C1 segment of cervical spinal cord (tissue), 14 donors: ENCODE results near the gene ALDH16A1.
"Not testable (repeated sequence)": the region's sequence is repeated elsewhere in the genome, so short reads cannot be mapped to it uniquely, and the experiment has no call there.

ENCODE experiments used
- DNase-seq, 14 donors: peaks; one replicate each; lab custom pipeline; 2025; lab: John Stamatoyannopoulos, UW

ALDH16A1 gene

DNA sequence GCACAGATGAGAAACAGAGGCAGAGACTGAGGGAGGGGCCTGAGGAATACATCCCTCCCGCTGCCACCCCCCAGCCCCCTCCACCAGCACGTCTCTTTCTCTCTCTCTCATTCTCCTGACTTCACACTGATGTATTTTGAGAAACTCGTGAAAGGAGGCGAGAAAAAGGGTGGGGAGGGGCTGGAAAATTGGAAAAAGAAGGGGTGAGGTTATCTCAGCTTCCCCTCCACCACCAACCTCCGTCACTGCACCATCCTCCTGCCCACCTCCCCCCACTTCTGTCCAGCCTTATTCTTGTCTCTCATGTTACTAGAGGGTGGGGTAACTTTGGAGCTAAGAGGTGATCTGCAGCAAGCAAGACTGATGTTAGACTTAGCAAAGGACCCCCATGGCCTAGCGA, 13.2 kb upstream of the ALDH16A1 start:
- no peak for DNase-seq

DNA sequence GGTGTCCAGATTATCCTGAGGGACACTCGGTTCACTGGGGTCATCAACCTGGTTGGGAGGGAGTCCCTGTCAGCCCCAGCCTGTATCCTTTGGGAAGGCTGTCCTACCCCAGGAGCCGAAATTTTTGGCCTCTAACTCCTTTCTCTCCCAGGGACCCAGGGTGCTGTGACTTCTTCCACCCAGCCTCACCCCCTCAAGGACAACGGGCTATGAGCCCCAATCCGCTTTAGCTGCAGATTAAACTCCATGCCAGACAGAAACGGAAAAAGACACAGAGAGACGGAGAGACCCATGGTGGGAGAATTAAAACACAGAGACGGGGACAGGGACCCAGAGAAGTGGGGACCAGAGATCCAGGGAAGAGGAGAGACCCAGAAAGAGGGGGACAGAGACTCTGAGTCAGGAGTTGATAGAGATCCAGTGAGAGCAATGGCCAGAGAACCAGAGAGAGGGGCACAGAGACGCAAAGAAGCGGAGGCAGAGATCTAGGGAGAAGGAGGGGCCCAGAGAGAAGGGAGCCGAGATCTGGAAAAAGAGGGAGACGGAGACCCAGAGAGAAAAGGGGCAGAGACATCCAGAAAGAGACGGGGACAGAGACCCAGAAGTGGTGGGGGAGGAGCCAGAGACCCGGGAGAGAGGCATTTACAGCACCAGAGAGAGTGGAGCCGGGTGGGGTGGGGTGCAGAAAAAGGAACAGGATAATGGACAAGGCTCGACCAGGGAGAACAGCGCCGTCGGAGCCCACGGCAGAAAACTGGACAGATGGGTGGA, 12.4 kb upstream of the ALDH16A1 start:
- no peak for DNase-seq

- peak in 2 of 14 donors; percentile 18 to 80 for DNase-seq
These were observed 11.6 kb upstream of the ALDH16A1 start, which contains the start of gene SLC17A7 for GRCh38 chr19:49441210-49441959. TSS of gene SLC17A7 (minus strand) at chr19:49441527. CDS start at chr19:49441379, 148 bp downstream.

DNA sequence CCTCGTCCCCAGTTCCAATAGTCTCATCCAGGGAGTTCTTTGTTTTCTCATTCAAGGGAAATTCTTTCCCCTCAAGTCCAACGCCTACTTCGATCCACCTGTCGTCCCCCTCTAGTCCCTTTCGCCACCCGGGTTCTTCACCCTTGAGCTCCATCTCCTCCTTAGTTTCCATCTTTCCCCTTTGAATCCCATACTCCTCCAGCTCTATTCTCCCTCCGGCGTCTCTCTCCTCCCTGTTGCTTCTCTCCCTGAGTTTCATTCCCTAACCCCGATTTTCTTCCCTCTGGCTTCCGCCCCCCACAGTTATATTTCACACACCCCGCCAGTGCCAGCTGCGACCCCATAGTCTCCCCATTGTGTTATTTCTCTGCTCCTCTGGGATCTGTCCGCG, 11.1 kb upstream of the ALDH16A1 start:
- peak in 1 of 14 donors; percentile 51 for DNase-seq

DNA sequence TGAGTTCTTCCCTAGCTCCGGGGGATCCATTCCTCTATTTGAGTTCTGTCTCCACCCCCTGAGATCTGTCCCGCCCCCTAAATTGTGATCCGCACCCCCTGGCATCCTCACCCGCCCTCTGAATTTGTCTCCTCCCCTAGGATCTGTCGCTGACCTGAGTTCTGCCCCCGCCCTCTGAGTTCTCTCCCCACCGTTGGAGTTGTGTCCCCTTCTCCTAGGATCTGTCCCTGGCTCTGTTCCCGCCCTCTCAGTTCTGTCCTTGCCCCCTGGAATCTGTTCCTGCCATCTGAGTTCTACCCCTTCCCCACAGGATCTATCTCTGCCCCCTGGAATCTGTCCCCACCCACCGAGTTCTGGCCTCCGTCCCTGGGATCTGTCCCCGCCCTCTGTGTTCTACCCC, 10.7 kb upstream of the ALDH16A1 start:
- peak in 2 of 14 donors; percentile 26 to 80 for DNase-seq

DNA sequence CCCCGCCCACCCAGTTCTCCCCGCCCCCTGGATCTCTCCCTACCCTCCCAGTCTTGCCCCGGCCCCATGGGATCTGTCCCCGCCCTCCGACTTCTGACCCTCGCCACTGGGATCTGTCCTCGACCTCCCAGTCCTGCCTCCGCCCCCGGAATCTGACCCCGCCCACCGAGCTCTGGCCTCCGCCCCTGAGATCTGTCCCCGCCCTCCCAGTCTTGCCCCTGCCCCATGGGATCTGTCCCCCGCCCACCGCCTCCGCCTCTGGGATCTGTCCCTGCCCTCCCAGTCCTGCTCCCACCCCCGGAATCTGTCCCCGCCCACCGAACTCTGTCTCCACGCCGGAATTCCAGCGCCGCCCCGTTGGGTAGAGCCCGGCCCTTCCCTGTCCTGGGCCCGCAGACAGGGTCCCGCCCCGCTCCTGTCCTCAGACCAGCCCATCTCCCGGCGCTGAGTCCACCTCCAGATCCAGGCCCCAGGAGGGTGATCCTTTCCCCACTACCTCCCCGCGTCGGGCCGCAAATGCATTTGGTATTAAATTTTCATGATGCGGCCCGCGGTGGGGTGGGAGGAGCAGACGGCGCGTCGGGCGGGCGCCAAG, 10.2 kb upstream of the ALDH16A1 start:
- peak in 7 of 14 donors; percentile 3 to 85 (median 33) for DNase-seq

DNA sequence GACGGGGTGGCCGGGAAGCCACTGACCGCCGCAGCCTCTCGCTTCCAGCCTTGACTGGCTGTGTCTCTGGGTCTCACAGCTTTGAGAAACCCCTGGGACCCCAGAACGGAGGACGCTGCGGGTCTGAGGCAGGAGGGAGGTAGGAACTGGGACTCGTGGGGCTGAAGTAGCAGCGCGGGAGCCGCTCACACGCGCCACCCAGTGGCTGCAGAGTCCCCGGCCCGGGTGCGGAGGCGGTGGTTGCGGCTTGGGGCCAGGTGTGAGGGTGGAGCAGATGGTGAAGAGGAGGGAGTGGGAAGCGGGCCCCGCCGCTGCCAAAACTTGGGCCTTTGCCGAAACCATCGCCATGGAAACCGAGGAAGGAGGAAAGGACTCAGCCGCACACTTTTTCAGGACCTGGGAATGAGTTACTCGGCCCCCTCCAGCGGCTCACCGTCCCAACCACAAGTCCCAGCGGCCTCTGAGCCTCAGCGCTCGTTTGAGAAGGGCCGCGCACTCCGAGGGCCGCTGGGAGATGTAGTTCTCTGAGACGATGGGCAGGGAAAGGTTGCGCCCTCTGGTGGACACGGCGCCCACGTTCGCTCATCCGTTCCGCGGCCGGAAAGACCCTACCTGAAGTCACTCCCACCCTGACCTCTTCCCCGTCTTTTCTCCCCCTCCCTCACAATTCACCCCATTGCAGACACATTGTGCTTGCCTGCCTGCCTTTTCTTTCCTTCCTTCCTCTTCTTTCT, 9.5 kb upstream of the ALDH16A1 start:
- DNase-seq: peak; percentile 67 to 99 (median 92)

DNA sequence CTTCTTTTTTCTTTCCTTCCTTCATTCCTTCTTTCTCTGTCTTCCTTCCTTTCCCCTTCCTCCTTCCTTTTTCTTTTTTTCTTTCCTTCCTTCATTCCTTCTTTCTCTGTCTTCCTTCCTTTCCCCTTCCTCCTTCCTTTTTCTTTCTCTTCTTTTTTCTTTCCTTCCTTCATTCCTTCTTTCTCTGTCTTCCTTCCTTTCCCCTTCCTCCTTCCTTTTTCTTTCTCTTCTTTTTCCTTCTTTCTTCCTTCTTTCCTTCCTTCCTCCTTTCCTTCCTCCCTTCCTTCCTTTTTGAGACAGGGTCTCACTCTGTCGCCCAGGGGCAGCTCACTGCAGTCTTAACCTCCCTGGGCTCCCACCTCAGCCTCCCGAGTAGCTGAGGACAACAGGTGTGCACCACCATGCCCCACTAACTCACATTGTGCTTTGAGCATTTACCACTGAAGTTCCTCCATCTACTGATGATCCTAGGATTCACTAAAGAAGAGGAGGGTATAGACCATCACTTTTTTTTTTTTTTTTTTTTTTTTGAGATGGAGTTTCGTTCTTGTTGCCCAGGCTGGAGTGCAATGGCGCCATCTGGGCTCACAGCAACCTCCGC, 8.8 kb upstream of the ALDH16A1 start:
- not testable (repeated sequence) for DNase-seq

DNA sequence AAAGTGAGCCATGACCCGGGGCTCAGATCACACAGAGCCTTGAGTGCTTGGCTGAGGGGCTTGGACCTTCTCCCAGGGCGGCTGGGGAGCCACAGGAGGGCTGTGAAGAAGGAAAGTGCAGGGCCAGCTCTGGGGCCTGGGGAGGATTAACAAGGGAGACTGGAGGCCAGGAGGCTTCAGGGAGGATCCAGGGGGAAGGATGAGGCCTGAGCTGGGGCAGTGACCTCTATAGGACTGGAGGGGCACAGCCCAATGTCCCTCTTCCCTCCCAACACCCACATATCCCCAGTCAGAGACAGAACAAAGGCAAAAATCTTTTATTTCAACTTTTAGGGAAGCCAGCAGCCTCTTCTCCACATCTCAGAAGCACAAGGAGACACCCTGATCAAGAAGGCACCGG, 7.0 kb upstream of the ALDH16A1 start:
- DNase-seq: no peak

DNA sequence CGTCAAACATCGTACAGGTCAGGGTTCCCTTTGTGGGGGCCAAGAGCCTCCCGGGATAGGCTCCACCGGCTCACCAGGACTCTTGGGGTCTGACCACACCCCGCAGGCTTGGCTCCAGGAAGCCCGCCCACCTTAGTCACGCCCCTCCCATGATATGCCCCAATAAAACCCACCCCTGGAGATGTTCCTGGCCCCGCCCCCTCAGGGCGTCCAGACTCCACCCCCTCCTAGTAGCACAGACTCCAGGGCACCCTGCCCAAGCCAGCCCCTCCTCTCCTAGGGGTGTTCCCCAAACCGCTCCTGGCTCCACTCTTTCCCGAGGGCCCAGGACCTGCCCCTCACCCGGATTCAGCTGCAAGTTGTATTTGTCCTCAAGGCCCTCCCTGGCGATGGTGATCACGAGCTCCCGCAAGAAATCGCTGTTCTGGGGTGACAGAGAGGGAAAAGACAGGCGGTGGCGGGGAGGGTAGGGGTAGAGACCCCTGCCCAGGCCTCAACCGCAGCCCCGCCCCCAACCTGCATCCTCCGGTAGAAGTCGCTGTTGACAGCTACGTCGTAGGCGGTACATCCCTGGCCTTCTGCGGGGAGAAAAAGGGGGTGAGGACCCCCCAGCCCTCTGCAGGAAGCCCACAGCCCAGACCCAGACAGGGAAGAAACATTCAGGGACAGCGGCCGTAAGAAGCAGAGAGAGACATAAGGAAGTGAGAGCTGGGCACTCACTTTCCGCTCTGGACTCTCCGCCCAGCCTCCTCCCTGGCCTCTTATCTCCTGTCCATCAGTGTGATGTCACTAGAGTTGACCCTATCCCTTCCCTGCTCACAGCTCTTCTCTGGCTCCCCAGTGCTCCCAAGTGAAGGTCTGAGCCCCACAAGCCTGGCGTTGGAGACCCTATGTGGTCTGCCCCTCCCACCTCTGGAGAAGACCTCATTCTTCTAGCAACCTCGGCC, 5.3 kb upstream of the ALDH16A1 start:
- peak in 2 of 14 donors; percentile 8 to 14 for DNase-seq

DNA sequence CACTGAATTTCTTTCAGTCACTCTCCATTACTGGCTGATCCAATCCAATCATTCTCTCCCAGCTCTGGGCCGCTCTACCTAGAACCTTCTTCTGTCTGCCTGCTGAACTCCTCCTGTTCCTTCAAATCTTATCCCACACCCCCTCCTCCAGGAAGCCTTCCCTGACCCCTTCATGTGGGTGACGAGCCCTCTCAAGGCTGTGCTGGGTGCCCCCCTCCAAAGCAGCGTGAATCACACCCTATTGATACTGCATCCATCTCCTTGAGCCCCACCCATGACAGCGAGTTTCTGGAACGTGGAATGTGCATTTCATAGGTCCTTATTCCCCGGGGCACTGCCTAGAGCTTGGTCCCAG, 4.6 kb upstream of the ALDH16A1 start:
- no peak for DNase-seq

DNA sequence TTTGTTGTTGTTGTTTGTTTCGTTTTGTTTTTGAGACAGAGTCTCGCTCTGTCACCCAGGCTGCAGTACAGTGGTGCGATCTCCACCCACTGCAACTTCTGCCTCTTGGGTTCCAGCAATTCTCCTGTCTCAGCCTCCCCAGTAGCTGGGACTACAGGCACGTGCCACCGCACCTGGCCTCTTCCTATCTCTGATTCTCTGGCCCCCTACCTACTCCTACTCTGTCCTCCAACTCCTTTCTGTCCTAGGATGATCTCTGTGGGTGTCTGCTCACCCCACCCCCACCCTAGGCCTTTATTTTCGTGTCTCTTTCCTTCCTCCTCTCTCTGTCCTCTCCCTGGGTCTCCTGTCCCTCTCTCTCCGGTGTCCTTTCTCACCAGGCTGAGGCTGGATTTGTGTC, 2.6 kb upstream of the ALDH16A1 start:
- no peak for DNase-seq

DNA sequence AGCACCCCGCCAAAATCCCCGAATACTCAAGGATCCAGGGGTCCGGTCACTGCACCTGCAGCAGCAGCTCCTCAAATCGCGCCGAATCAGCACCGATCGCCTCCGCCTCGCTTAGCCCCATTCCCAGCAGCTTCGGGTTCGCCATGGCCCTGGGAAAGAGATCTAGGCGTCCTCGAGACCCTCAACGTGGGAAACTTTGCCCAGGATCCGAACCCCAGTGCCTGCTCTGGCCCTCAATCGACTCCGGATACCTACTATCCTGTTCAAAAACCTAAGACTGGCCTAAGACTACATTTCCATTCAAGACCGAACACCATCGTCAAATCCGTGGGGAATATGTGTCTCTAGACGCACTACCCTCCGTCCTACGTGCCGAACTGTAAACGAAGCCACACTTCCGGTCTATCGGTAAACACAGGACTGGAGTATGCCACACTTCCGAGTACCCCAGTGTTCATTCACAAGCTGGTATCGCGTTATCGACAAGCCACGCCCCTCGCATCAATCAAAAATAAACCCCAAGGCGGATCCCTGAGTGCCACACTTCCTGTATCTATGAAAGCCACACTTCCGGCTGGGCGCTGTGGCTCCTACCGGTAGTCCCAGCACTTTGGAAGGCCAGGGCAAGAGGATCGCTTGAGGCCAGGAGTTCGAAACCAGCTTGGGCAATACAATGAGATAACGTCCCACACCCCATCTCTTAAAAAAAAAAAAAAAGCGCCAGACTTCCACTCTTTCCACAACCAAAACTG, 1.4 kb upstream of the ALDH16A1 start, which contains the start of gene PIH1D1:
TSS of gene PIH1D1 (minus strand) at position 385 of the 752 bp plus-strand sequence. CDS start at position 145, 240 bp downstream.
- peak; percentile 35 to 99 (median 88) for DNase-seq

- no peak for DNase-seq
These were observed 774 bp downstream of the ALDH16A1 start for GRCh38 chr19:49453757-49454240.

DNA sequence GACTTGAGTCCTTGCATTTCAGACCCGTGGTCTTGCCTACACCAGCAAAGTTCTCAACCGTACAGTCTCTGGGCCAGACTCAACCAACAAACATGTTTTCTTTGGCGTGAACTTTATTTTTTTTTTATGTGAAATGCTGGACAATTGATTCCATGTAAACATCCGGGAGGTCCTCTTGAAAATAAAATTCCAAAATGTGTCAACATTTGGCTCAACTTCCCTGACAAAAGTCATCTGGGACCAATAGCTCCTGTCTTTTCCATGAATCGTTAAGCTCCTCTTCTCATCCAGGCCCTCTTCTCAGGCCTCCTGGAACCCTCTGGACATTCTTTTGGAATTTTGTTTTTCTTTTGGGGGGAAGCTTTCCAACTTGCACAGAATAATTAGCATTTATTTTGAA, 2.7 kb downstream of the ALDH16A1 start:
- DNase-seq: no peak

- DNase-seq: no peak
These were observed 3.3 kb downstream of the ALDH16A1 start for GRCh38 chr19:49456326-49456725.

DNA sequence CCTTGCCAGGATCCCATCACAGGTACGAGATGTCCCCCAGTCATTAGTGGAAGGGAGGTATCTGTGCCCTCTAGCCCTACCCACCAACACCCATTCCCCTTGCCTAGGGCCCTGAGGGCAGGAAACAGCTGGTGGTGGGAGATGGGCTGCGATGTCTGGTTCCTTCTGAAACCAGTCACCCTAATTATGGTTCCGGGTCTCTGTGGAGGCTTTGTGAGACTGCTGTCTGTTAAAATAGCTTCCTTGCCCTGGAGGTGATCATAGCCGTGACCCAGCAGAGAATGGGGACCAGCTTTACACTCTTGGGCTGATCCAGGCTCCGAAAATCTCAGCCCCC, 5.5 kb downstream of the ALDH16A1 start:
- DNase-seq: no peak

GRCh38 chr19:49459388-49459787, 6.4 kb downstream of the ALDH16A1 start:
- DNase-seq: no peak

- not testable (repeated sequence) for DNase-seq
These were observed 8.1 kb downstream of the ALDH16A1 start for GRCh38 chr19:49461130-49461529.
